Transverse colon (tissue), 4 donors: ENCODE measurements around the gene HSD17B13.

Source experiments
- EP300 ChIP-seq: sonication (generic); formaldehyde crosslinking; IDR thresholded peaks from one replicate; pipeline ENCODE4 v1.6.1; 2017; ENCODE audit warnings: antibody characterized with exemption, low read depth
- POLR2A ChIP-seq: fragments of 450-650 bp; IDR thresholded peaks from one replicate; pipeline ENCODE4 v1.6.1; 2016; ENCODE audit warnings: antibody characterized with exemption, mild to moderate bottlenecking, moderate library complexity
- POLR2AphosphoS5 ChIP-seq, 3 donors: sonication (generic); formaldehyde crosslinking; IDR thresholded peaks; one replicate each; pipeline ENCODE4 v1.6.1; 2016; ENCODE audit warnings: antibody characterized with exemption in 3 of 3
- TF ChIP-seq, protein P1 (sequence below), 5 experiments: fragments of 200-600 bp in 3 of 5; fragments of 450-650 bp in 2 of 5; sonication (generic) in 3 of 5; IDR thresholded peaks; 1 replicate in 2 of 5; 2 replicates in 3 of 5; pipeline ENCODE4 v1.5.1; 2016 to 2017; ENCODE audit warnings: antibody characterized with exemption in 5 of 5, inconsistent platforms in 3 of 5, mild to moderate bottlenecking in 2 of 5, moderate library complexity in 1 of 5

DNA sequence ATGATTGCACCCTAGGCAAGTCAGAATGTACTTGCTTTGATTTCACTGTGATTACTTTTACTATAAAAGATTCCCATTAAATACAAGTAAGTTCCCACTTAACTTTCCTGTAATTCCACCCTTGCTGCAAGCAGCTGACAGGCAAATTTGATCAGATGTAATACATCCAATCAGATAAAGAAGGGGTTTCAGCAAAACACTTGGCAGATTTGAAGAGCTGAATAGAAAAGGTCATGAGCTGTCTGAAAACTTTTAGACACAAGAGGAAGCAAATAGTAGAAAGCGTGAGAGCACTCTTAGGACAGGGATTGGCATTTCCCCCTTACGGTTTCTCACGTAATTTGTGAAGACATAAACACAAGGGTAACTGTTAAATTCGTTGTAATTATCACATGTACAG, 22.8 kb downstream of the HSD17B13 start:
- no peak for TF ChIP-seq POLR2A
- TF ChIP-seq, protein P1, sequence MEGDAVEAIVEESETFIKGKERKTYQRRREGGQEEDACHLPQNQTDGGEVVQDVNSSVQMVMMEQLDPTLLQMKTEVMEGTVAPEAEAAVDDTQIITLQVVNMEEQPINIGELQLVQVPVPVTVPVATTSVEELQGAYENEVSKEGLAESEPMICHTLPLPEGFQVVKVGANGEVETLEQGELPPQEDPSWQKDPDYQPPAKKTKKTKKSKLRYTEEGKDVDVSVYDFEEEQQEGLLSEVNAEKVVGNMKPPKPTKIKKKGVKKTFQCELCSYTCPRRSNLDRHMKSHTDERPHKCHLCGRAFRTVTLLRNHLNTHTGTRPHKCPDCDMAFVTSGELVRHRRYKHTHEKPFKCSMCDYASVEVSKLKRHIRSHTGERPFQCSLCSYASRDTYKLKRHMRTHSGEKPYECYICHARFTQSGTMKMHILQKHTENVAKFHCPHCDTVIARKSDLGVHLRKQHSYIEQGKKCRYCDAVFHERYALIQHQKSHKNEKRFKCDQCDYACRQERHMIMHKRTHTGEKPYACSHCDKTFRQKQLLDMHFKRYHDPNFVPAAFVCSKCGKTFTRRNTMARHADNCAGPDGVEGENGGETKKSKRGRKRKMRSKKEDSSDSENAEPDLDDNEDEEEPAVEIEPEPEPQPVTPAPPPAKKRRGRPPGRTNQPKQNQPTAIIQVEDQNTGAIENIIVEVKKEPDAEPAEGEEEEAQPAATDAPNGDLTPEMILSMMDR (IDR thresholded peaks at IDR 0.05) = no peak
- no peak for TF ChIP-seq EP300
- TF ChIP-seq POLR2AphosphoS5 (IDR thresholded peaks at IDR 0.05) = no peak
